Suprapubic skin (tissue), 3 donors: ENCODE data around the gene FJX1.

Experiments used
- CTCF ChIP-seq, 2 donors: fragments of 200-600 bp in 1 of 2; fragments of 450-650 bp in 1 of 2; sonication (generic) in 1 of 2; IDR thresholded peaks; one replicate each; pipeline ENCODE4 v1.5.1; 2016 to 2019; ENCODE audit warnings: antibody characterized with exemption in 2 of 2, mild to moderate bottlenecking in 1 of 2, moderate library complexity in 1 of 2
- EP300 ChIP-seq: sonication (generic); formaldehyde crosslinking; IDR thresholded peaks from one replicate; pipeline ENCODE4 v1.6.1; 2017; ENCODE audit warnings: antibody characterized with exemption

DNA sequence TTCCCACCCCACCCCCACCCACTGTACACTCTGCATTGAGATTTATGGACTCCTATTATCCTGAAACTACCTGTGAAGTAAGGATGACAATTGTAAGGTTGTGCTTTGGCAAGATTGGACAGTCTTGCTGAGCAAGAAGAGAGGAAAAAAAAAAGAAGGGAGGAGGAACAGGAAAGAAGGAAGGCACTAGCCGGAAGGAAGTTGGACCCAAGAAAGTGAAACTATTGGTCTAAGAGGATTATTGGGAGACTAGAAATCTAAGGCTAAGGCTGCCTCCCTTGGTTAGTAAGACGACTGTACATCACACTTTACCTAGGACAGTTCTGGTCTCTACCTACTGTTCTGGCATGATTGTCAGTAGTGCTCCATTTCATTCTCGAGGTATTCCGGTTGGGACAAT, 32.2 kb downstream of the FJX1 start:
- TF ChIP-seq CTCF (IDR thresholded peaks at IDR 0.05) (no peak), EP300 (no peak)
